GM12891 (cell line): ENCODE data around the gene TCAP.

ENCODE experiments used
- DNase-seq: peaks from one replicate; pipeline ENCODE4 v3.0.0; 2011; ENCODE audit warnings: low spot score; ENCODE audit not compliant: insufficient read length
- FAIRE-seq: peaks from 2 replicates; lab custom pipeline; 2011; peaks lifted over from hg19 to GRCh38; lab: Jason Lieb, UNC
- PAX5 ChIP-seq: IDR thresholded peaks from 2 replicates; pipeline ENCODE4 v1.6.1; 2011; ENCODE audit warnings: low read length, moderate library complexity, mild to moderate bottlenecking; ENCODE audit not compliant: insufficient read depth, severe bottlenecking
- POLR2A ChIP-seq: IDR thresholded peaks from 2 replicates; pipeline ENCODE4 v1.6.1; 2011; ENCODE audit warnings: low read depth, low read length, control low read depth
- POLR2AphosphoS5 ChIP-seq: IDR thresholded peaks from 2 replicates; pipeline ENCODE4 v1.6.1; 2011; ENCODE audit warnings: low read depth, low read length, control low read depth
- POU2F2 ChIP-seq: IDR thresholded peaks from 2 replicates; pipeline ENCODE4 v1.6.1; 2011; ENCODE audit warnings: low read depth, mild to moderate bottlenecking, control low read depth, low read length, moderate library complexity
- SPI1 ChIP-seq: IDR thresholded peaks from 2 replicates; pipeline ENCODE4 v1.6.1; 2011; ENCODE audit warnings: low read depth, low read length, control low read depth
- TAF1 ChIP-seq: IDR thresholded peaks from 2 replicates; pipeline ENCODE4 v1.6.1; 2011; ENCODE audit warnings: low read depth, low read length, control low read depth

The TCAP gene

DNA sequence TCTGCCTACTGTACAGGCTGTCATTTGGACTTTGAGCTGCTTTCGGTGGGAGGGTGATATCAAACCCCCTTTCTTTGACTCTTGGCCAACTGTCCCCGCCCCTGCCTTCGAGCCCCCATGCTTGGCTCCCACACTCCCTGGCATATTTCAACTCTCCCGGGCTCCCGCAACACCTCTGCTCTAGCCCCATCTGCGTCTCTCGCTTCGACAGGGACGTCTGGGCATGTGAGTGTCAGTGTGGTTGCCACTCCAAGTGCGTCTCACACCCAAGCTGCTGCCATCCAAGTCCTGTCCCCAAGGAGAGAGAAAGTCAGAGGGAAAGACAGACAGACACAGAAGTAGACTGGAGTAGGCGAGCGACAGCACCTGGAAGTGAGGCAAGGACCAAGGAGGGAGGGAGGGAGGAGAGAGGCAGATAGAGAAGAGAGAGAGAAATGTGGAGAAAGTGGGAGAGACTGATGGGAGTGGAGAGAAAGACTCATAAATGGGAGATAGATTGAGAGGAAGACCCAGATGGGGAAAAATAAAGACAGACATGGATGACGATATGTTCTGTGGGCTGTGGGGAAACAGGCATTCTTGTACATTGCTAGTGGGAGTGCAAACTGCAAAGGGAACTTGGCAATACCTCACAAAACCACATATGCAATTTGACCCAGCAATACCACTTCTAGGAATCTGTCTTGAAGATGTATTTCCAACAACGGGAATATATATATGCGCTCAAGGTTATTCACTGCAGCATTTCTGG lies 16.4 kb upstream of the TCAP start:
- TF ChIP-seq TAF1 (no peak), POLR2A (no peak), SPI1 (no peak), POU2F2 (no peak), POLR2AphosphoS5 (no peak), PAX5 (no peak)
- no peak for FAIRE-seq
- DNase-seq: no peak

DNA sequence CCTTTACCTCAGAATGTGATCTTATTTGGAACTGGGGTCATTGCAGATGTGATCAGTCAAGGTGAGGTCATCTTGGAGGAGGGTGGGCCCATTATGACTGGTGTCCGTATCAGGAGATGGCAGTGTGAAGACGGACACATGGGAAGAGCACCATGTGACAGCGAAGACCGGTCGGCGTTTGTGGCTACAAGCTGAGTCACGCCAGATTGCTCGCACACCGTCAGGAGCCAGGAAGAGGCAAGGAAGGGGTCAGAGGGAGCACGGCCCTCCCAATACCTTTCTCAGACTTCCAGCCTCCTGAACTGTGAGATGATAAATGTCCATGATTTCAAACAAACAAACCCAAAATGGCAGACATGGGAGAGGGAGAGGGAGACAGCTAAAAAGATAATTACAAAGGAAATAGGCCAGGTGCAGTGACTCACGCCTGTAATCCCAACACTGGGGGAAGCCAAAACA lies 15.0 kb upstream of the TCAP start:
- DNase-seq (no peak), FAIRE-seq (no peak)
- TF ChIP-seq TAF1: no peak
- no peak for TF ChIP-seq POLR2AphosphoS5
- TF ChIP-seq SPI1: no peak
- no peak for TF ChIP-seq POLR2A
- no peak for TF ChIP-seq POU2F2
- no peak for TF ChIP-seq PAX5

- TF ChIP-seq SPI1 (no peak), POLR2AphosphoS5 (no peak), POU2F2 (no peak), POLR2A (no peak), TAF1 (no peak), PAX5 (no peak)
- DNase-seq (no peak), FAIRE-seq (no peak)
Observed at GRCh38 chr17:39651923-39652586, 13.1 kb upstream of the TCAP start.

DNA sequence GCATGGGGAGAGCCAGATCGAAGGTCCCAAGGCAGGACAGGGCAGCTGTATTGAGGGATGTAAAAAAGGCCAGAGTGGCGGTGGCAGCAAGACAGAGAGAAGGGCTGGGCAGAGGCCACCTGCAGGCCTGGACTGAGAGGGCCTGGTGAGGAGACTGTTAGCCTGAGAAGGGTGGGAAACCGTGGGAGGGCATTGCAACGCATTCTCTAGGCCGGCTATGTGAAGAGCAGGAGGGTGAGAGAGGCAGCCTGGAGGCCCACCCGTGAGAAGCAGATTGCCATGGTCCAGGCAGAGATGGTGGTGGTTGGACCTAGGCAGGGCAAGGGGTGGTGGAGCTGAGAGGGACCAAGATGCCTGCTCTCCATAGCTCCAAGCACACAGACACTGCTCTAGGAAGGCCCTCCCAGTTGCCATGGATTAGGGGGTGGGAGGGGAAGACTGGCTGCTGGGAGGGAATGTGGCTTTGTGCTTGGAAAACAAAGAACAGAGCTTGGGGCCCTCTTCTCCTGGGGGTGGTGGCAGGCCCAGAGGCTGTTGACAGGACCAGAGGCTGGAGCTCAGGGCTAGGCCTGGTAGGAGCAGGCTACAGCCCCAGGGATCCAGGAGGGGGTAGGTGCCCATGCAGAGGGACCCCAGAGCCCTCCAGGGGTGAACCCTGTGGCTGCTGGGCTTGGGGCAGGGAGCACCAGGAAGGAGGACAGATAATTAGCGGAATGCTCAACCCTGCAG lies 12.4 kb upstream of the TCAP start:
- FAIRE-seq (no peak), DNase-seq (no peak)
- TF ChIP-seq POLR2AphosphoS5: no peak
- TF ChIP-seq SPI1: no peak
- no peak for TF ChIP-seq POLR2A

DNA sequence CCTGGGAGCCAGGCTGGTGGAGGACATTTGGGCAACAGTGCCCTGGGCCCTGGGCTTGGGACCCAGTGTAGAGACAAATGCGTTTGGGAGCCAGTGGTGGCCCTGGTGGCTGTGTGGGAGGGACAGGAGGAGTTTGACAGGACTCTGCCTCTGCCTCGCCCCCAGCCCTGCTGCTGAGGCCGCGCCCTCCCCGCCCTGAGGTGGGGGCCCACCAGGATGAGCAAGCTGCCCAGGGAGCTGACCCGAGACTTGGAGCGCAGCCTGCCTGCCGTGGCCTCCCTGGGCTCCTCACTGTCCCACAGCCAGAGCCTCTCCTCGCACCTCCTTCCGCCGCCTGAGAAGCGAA lies 11.9 kb upstream of the TCAP start:
- DNase-seq: no peak
- TF ChIP-seq SPI1: no peak
- no peak for TF ChIP-seq PAX5
- TF ChIP-seq POLR2A: no peak
- TF ChIP-seq POLR2AphosphoS5: no peak
- TF ChIP-seq TAF1: no peak
- TF ChIP-seq POU2F2: no peak
- FAIRE-seq: no peak

- FAIRE-seq (peak; percentile 72), DNase-seq (peak; percentile 98)
- TF ChIP-seq PAX5 (no peak), POLR2A (no peak), TAF1 (no peak), SPI1 (no peak), POLR2AphosphoS5 (no peak), POU2F2 (no peak)
Observed at GRCh38 chr17:39653662-39654331, 11.4 kb upstream of the TCAP start.

DNA sequence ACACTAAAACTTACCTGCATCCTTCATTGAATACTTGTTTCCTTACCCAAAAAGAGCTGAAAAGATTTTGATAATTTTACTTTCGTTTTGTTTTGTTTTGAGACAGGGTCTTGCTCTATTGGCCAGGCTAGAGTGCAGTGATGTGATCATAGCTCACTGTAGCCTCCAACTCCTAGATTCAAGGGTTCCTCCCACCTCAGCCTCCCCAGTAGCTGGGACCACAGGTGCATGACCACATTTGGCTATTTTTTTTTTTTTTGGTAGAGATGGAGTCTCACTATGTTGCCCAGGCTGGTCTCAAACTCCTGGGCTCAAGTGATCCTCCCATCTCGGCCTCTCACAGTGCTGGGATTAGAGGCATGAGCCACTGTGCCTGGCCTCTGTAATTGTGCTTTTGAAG lies 10.0 kb upstream of the TCAP start:
- TF ChIP-seq POLR2AphosphoS5 (no peak), TAF1 (no peak), SPI1 (no peak), PAX5 (no peak), POU2F2 (no peak)
- no peak for DNase-seq
- FAIRE-seq: no peak

- DNase-seq (no peak), FAIRE-seq (no peak)
- TF ChIP-seq POU2F2 (no peak), TAF1 (no peak), POLR2AphosphoS5 (no peak), SPI1 (no peak), POLR2A (no peak), PAX5 (no peak)
Observed at GRCh38 chr17:39658346-39658745, 6.8 kb upstream of the TCAP start.

- FAIRE-seq: peak; percentile 59
Observed at GRCh38 chr17:39658760-39659159, 6.4 kb upstream of the TCAP start.

More at GRCh38 chr17:39658760-39659159, 6.4 kb upstream of the TCAP start:
- TF ChIP-seq POLR2AphosphoS5: no peak
- no peak for TF ChIP-seq PAX5
- TF ChIP-seq SPI1: no peak
- no peak for TF ChIP-seq POU2F2
- TF ChIP-seq POLR2A: no peak
- TF ChIP-seq TAF1: no peak
- DNase-seq: no peak
